Middle frontal gyrus (tissue), 1 donor: ENCODE data around the gene ADGRA1.
"Not testable (repeated sequence)": the region's sequence is repeated elsewhere in the genome, so short reads cannot be mapped to it uniquely, and the experiment has no call there.

Experiments
- DNase-seq: peaks from one replicate; pipeline ENCODE4 v3.0.0-alpha.2; 2015; ENCODE audit warnings: low spot score; ENCODE audit errors: extremely low spot score

ADGRA1 gene

GRCh38 chr10:133110133-133110532, 22.4 kb downstream of the ADGRA1 start:
- DNase-seq = no peak

GRCh38 chr10:133110609-133111275, 23.0 kb downstream of the ADGRA1 start:
- no peak for DNase-seq

- not testable (repeated sequence) for DNase-seq
Observed at GRCh38 chr10:133111640-133112039, 23.9 kb downstream of the ADGRA1 start.

GRCh38 chr10:133113146-133113830, 25.6 kb downstream of the ADGRA1 start:
- DNase-seq = no peak

- DNase-seq = no peak
Observed at GRCh38 chr10:133113847-133114246, 26.1 kb downstream of the ADGRA1 start.

- DNase-seq = no peak
Observed at GRCh38 chr10:133114251-133114650, 26.5 kb downstream of the ADGRA1 start.

GRCh38 chr10:133114726-133115452, 27.2 kb downstream of the ADGRA1 start:
- no peak for DNase-seq

- no peak for DNase-seq
Observed at GRCh38 chr10:133115453-133115842, 27.7 kb downstream of the ADGRA1 start.

GRCh38 chr10:133115976-133116375, 28.3 kb downstream of the ADGRA1 start:
- no peak for DNase-seq

- no peak for DNase-seq
Observed at GRCh38 chr10:133116455-133116854, 28.7 kb downstream of the ADGRA1 start.

- DNase-seq = no peak
Observed at GRCh38 chr10:133117036-133117687, 29.4 kb downstream of the ADGRA1 start.

- DNase-seq = no peak
Observed at GRCh38 chr10:133117688-133118071, 30.0 kb downstream of the ADGRA1 start.

GRCh38 chr10:133121479-133121878, 33.8 kb downstream of the ADGRA1 start:
- no peak for DNase-seq

- no peak for DNase-seq
Observed at GRCh38 chr10:133122171-133122935, 34.6 kb downstream of the ADGRA1 start.

- no peak for DNase-seq
Observed at GRCh38 chr10:133123050-133123745, 35.5 kb downstream of the ADGRA1 start.

- DNase-seq = no peak
Observed at GRCh38 chr10:133123746-133124356, 36.1 kb downstream of the ADGRA1 start.

GRCh38 chr10:133124357-133125211, 36.9 kb downstream of the ADGRA1 start:
- no peak for DNase-seq

GRCh38 chr10:133125901-133126300, 38.2 kb downstream of the ADGRA1 start:
- no peak for DNase-seq
